Midbrain (tissue), 1 donor: ENCODE results near the gene PNPT1.
"Not testable (repeated sequence)": the region's sequence is repeated elsewhere in the genome, so short reads cannot be mapped to it uniquely, and the experiment has no call there.

Experiments
- DNase-seq: peaks from one replicate; lab custom pipeline; 2025; lab: John Stamatoyannopoulos, UW

Gene PNPT1

DNA sequence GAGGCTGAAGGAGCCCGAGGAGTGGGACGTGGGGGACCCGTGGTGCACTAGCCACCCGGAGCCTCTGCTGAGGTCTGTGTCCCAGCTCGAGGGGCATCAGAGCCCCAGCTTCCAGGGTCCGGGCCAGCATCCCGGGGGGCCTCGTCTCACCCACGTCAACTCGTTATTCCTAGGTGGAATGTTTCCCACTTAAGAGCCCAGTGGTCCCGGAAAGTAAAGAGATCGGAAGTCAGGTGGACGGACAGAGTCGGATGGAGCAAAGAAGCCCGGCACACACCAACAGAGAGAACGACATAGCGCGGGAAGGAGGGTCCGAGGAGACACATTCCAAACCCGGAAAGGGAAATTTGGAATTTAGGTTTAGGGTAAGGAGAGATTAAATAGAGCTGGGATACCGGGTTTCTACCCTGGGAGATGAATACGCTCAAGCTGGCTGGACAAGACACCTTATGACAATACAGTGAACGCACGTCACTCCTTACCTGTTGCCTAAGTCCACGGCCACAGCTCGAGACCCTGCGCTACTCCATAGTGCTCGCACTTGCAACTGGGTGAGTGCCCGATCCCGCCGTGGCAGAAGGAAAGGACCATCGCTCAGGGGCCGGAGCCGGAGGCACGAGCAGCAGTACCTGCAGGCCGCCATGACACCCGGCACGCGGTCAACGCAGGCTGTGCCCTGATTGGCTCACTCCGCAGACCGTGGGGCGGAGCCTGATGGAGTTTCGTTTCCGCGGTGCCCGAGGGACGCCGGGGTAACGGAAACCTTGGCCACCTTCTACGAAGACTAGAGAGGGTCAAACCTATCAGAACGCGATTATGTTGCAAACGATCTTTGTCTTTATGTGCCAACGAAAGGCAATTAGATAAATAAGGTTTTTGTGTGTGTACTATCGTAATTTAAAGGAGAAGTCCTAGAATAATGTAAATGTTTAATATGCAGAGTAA, at the start of gene PNPT1:
Gene PNPT1, minus strand, starts transcription at position 664 of the 945 bp plus-strand sequence. Its CDS starts 21 bp downstream, at position 643.
- DNase-seq = peak; percentile 93

DNA sequence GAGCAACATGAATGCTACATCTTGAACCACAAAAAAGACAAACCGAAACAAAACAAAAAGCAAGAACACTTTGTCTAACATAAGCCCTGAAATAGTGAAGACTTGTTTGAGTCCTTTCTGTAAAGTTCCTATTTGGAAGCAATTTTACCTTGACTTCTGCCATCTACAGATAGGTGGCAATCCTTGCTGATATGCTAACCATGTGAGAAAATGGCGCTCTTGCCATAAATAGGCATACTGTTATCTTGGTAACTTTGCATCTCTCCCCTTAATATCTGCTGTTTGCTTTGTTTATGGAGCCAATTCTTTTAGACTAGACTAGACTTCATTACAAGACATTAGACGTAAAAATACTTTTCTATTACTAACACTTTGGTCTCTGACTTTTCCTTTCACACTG, 49.4 kb upstream of the PNPT1 start:
- DNase-seq = no peak

DNA sequence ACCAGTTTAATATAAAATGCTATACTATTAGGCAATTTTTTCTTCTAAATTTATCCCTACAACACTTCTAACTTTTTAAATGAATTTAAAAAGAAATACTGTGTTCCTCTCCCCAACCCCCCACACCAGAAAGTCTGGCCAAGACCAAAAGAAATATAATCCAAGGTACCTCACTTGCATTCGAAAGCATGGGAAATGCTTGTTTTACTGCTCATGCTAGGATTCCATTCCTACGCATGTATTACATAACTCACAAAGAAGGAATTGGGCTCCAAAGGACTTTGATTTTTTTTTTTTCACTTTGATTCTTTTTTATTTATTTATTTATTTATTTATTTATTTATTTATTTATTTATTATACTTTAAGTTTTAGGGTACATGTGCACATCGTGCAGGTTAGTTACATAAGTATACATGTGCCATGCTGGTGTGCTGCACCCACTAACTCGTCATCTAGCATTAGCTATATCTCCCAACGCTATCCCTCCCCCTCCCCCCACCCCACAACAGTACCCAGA, 42.4 kb upstream of the PNPT1 start:
- not testable (repeated sequence) for DNase-seq

DNA sequence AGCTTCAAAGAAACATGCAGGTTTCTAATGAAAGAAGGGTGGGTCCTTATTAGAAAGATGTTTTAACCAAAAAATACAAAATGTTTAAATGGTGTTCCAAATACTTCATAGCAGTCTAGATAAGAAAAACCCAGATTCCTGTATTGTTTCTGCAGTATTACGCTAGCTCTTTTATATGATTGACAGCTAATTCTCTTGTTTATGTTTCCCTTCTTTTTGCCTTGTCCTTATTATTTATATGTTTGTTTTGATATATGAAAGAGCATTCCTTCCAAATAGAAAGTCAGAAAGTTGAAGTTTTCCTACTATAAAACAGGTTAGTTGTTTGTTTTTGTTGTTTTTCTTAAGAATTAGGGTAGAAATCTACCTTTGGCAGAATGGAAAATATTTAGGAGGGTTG, 41.1 kb upstream of the PNPT1 start:
- no peak for DNase-seq

- no peak for DNase-seq
Observed at GRCh38 chr2:55733335-55733734, 39.7 kb upstream of the PNPT1 start.

DNA sequence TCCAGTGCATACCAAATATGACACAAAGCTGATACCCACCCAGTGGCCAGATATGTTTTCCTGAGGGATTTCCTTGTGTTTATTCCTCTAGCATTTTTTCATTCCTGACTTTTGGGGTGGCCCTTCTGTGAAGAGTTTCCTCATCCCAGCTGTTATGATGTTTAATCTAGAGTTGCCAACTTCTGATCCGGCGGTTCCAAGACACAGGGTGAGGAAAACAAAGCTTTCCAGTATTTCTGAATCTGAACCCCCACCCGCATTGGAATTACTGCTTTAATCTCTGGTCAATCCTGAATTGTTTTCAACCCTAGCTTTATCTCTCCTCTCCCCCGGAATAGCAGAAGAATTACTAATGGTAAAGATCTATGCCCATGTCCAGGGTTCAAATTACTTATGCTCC, 39.2 kb upstream of the PNPT1 start:
- DNase-seq = no peak

- no peak for DNase-seq
Observed at GRCh38 chr2:55729136-55729685, 35.6 kb upstream of the PNPT1 start.

- no peak for DNase-seq
Observed at GRCh38 chr2:55721596-55722215, 28.1 kb upstream of the PNPT1 start.

DNA sequence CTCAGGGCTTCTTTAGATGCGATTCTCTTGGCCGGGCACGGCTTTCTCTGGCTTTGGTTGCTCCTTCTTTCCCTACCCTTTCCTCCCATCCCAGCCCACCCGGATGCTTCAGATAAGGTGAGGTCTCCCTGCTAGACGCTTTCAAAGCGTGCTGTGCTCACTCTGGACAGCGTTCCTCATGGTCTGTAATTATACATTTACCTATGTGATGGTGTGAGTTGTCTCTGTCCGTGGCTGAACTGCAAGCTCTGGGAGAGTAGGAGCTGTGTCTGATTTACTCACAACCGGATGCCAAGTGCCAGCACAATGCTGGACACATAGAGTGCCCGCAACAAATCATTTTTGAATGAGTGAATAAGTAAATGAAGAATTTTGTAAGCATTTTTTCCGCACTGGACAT, 26.8 kb upstream of the PNPT1 start:
- DNase-seq = no peak

GRCh38 chr2:55719852-55720251, 26.2 kb upstream of the PNPT1 start:
- no peak for DNase-seq

- DNase-seq = peak; percentile 78
Observed at GRCh38 chr2:55718165-55719008, 24.7 kb upstream of the PNPT1 start.

GRCh38 chr2:55715626-55716025, 22.0 kb upstream of the PNPT1 start:
- no peak for DNase-seq

DNA sequence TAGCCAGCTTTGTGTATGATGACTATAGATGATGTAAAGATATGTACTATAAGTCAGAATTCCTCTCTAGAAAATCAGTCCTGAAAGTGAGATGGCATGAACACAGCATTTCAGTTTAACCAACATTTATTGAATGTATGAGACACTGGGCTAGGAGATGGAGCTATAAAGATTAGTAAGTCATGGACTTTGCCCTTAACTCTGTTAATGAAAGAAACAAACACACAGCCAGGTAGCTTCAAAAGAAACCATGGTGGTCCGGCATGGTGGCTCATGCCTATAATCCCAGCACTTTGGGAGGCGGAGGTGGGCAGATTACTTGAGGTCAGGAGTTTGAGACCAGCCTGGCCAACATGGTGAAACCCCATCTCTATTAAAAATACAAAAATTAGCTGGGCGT, 21.5 kb upstream of the PNPT1 start:
- DNase-seq = not testable (repeated sequence)

GRCh38 chr2:55712477-55713060, 18.9 kb upstream of the PNPT1 start:
- no peak for DNase-seq

GRCh38 chr2:55710025-55710424, 16.4 kb upstream of the PNPT1 start:
- DNase-seq = no peak

DNA sequence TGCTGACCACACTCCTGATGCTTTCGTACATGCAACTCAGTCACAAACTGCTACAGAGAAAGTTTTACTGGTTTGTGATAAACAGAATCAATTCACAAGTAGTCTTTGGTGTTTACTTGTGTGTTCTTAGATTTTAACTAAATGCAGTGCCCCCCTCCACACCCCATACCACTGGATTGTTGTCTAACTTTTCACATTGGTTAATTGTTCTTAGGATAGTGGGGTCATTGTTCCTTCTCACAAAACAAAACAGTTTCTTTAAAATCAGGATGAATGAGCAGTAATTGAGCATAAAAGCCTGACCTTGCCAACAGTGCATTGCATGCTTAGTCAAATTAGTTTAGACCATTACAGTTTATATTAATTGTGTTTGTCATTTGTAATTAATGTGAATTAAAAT, 14.1 kb upstream of the PNPT1 start:
- DNase-seq = peak; percentile 84

- DNase-seq = not testable (repeated sequence)
Observed at GRCh38 chr2:55706258-55706657, 12.6 kb upstream of the PNPT1 start.

GRCh38 chr2:55705027-55705653, 11.5 kb upstream of the PNPT1 start:
- DNase-seq = no peak

GRCh38 chr2:55703350-55703749, 9.7 kb upstream of the PNPT1 start:
- no peak for DNase-seq

GRCh38 chr2:55692740-55693139, 904 bp downstream of the PNPT1 start:
- DNase-seq = not testable (repeated sequence)

DNA sequence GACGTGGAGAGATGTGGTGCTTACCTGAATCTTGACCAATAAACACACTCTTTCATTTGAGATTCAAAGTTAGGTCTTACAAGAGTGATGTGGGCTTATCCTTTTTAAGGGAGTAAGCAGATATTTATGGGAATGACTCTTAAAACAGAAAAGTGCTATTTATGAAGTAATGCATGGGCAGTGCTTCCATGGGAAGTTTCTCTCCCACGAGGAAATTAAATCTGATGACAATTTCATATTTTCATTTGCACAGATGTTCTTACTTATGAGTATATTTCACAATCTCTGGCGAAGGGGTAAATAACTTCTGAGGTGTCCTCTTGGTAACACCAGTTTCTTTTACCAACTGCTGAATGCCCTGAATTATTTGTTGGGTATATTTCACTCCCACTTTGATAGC, 21.0 kb downstream of the PNPT1 start:
- no peak for DNase-seq
